HepG2 (cell line): Measurements from ENCODE around the gene MAML1. TPM values are rescaled to one million over a fixed set of nuclear protein-coding genes. Genes with fewer than 3 reads are reported as not detected.

Experiments
- ADNP ChIP-seq: sonication (generic); formaldehyde crosslinking; IDR thresholded peaks from 2 replicates; pipeline ENCODE4 v1.4.0; 2020; ENCODE audit warnings: missing genetic modification reagents
- CHCHD3 ChIP-seq: sonication (generic); formaldehyde crosslinking; IDR thresholded peaks from 2 replicates; pipeline ENCODE4 v1.8.0; 2022; ENCODE audit warnings: mild to moderate bottlenecking, missing genetic modification reagents, moderate library complexity
- CREB1 ChIP-seq, 2 experiments: fragments of 450-650 bp in 1 of 2; IDR thresholded peaks; 2 replicates each; pipeline ENCODE4 v1.6.1; 2016 to 2017; ENCODE audit warnings: control low read depth in 1 of 2, mild to moderate bottlenecking in 1 of 2, missing compliant biosample characterization in 1 of 2, missing genetic modification characterization in 1 of 2
- DRAP1 ChIP-seq: IDR thresholded peaks from 2 replicates; pipeline ENCODE4 v1.6.1; 2016; ENCODE audit warnings: missing genetic modification reagents, missing compliant biosample characterization
- FIP1L1 ChIP-seq: fragments of 200-400 bp; formaldehyde crosslinking; IDR thresholded peaks from 2 replicates; pipeline ENCODE4 v1.6.1; 2018; ENCODE audit warnings: low read depth, mild to moderate bottlenecking, low read length, moderate library complexity, borderline replicate concordance; ENCODE audit not compliant: insufficient read depth
- GMEB1 ChIP-seq: sonication (generic); formaldehyde crosslinking; IDR thresholded peaks from 2 replicates; pipeline ENCODE4 v1.5.1; 2020; ENCODE audit warnings: missing genetic modification reagents, mild to moderate bottlenecking, borderline replicate concordance
- KLF15 ChIP-seq: sonication (generic); formaldehyde crosslinking; IDR thresholded peaks from 2 replicates; pipeline ENCODE4 v1.8.1; 2023; ENCODE audit warnings: borderline replicate concordance, mild to moderate bottlenecking, inconsistent platforms, missing genetic modification reagents, mixed read lengths
- NR2F2 ChIP-seq: IDR thresholded peaks from 2 replicates; pipeline ENCODE4 v1.6.1; 2012; ENCODE audit warnings: low read depth, inconsistent platforms, borderline replicate concordance
- PATZ1 ChIP-seq: sonication (generic); formaldehyde crosslinking; IDR thresholded peaks from 2 replicates; pipeline ENCODE4 v1.4.0; 2020; ENCODE audit warnings: missing genetic modification reagents
- RBM39 ChIP-seq: fragments of 200-400 bp; formaldehyde crosslinking; IDR thresholded peaks from one replicate; pipeline ENCODE4 v1.6.1; 2018; ENCODE audit warnings: antibody characterized with exemption, mild to moderate bottlenecking, low read depth, low read length; ENCODE audit not compliant: poor library complexity, severe bottlenecking
- SAFB2 ChIP-seq: sonication (generic); formaldehyde crosslinking; IDR thresholded peaks from 2 replicates; pipeline ENCODE4 v1.5.1; 2020; ENCODE audit warnings: missing genetic modification reagents, low read depth, mild to moderate bottlenecking, borderline replicate concordance
- SYNCRIP ChIP-seq: fragments of 200-400 bp; formaldehyde crosslinking; IDR thresholded peaks from 2 replicates; pipeline ENCODE4 v1.6.1; 2018; ENCODE audit warnings: mild to moderate bottlenecking, low read depth, low read length; ENCODE audit not compliant: insufficient read depth
- THRA ChIP-seq: sonication (generic); formaldehyde crosslinking; IDR thresholded peaks from 2 replicates; pipeline ENCODE4 v1.4.0; 2020; ENCODE audit warnings: missing genetic modification reagents, borderline replicate concordance
- ZBTB26 ChIP-seq: IDR thresholded peaks from 2 replicates; pipeline ENCODE4 v1.6.1; 2016; ENCODE audit warnings: missing compliant biosample characterization, missing genetic modification reagents, borderline replicate concordance
- ZNF44 ChIP-seq: sonication (generic); formaldehyde crosslinking; IDR thresholded peaks from 2 replicates; pipeline ENCODE4 v1.5.1; 2020; ENCODE audit warnings: mild to moderate bottlenecking, missing genetic modification reagents
- ZNF496 ChIP-seq: sonication (generic); formaldehyde crosslinking; IDR thresholded peaks from 2 replicates; pipeline ENCODE4 v1.8.1; 2023; ENCODE audit warnings: mild to moderate bottlenecking, moderate library complexity, missing genetic modification reagents; ENCODE audit not compliant: insufficient replicate concordance
- ZNF710 ChIP-seq: sonication (generic); formaldehyde crosslinking; IDR thresholded peaks from 2 replicates; pipeline ENCODE4 v1.5.0; 2020; ENCODE audit warnings: mild to moderate bottlenecking, missing genetic modification reagents, borderline replicate concordance
- ZNF761 ChIP-seq: sonication (generic); formaldehyde crosslinking; conservative IDR thresholded peaks from 2 replicates; pipeline ENCODE4 v1.4.0; 2020; ENCODE audit warnings: mild to moderate bottlenecking, missing genetic modification reagents
- polyA plus RNA-seq, 8 experiments: library from polyadenylated mRNA; depleted of rRNA in 3 of 8; stranded (reverse) in 7 of 8; unstranded in 1 of 8; fragments of >200 nt; fragmentation: Illumina TruSeq in 4 of 8; extraction: Trizol in 4 of 8; gene quantifications; 2 replicates each; pipeline versions ENCODE4 v1.2.1 to v1.2.3, GENCODE V29; 2011 to 2016; ENCODE audit warnings: low read depth in 4 of 8, missing spikeins in 1 of 8, mixed read lengths in 1 of 8; ENCODE audit not compliant: insufficient read depth in 1 of 8
- total RNA-seq, 5 experiments: library from RNA; depleted of rRNA; stranded (reverse); fragments of >200 nt; fragmentation: Illumina TruSeq; extraction: Trizol; gene quantifications; 2 replicates each; pipeline ENCODE4 v1.2.3, GENCODE V29; 2016; ENCODE audit warnings: low read depth in 1 of 5

Gene MAML1
- total and polyA plus RNA-seq, 2 of the 13 experiments (the other 11 are each of a cell fraction or from before 2014, with no cell fraction given) = 10.0 to 10.8 TPM

- no peak for TF ChIP-seq SAFB2 (CRISPR knock-in tag)
- peak; percentile 53; the same call in 1 of the 2 replicates for TF ChIP-seq GMEB1 (CRISPR knock-in tag)
- TF ChIP-seq ZNF44 (CRISPR knock-in tag) = no peak
- peak; percentile 10; the same call in 1 of the 2 replicates for TF ChIP-seq NR2F2
- TF ChIP-seq PATZ1 (CRISPR knock-in tag) = peak; percentile 10; the same call in 1 of the 2 replicates
- no peak for TF ChIP-seq CHCHD3 (CRISPR knock-in tag)
- peak; percentile 24; the same call in 1 of the 2 replicates for TF ChIP-seq THRA (CRISPR knock-in tag)
- no peak for TF ChIP-seq FIP1L1
- TF ChIP-seq ZNF761 = peak; percentile 59
- no peak for TF ChIP-seq SYNCRIP
- TF ChIP-seq ADNP = no peak
- no peak for TF ChIP-seq ZNF710 (CRISPR knock-in tag)
- no peak for TF ChIP-seq ZBTB26 (CRISPR knock-in tag)
- TF ChIP-seq DRAP1 (CRISPR knock-in tag) = no peak
- no peak for TF ChIP-seq CREB1 (IDR thresholded peaks at IDR 0.05)
- no peak for TF ChIP-seq CREB1 (CRISPR knock-in tag; IDR thresholded peaks at IDR 0.05)
- no peak for TF ChIP-seq ZNF496 (CRISPR knock-in tag)
- TF ChIP-seq RBM39 = no peak
- no peak; the same call in 1 of the 2 replicates for TF ChIP-seq KLF15
These were observed 33.5 kb upstream of the MAML1 start, which contains the start of gene CANX (continued) for GRCh38 chr5:179698935-179699615.
